ENCODE data around the gene KREMEN1.

DNA sequence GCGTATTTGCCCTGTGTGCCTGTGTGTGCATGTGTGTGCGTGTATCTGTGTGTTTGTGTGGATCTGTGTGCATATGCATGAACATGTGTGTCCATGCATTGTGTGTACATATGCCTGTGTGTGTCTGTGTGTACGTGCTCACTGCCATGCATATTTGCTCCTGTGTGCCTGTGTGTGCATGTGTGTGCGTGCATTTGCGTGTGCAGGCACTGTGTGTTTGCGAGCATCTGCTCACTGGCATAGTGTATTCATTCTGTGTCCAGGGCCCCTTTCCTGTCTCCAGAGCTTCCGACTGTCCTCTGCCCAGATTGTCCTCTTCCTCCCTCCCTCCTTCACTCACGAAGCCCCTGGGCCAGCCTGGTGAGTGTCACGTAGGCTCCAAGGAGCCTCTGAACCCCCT lies 138.6 kb downstream of the KREMEN1 start:
- no peak for TF ChIP-seq EZH2 (IDR thresholded peaks at IDR 0.05)
- TF ChIP-seq POLR2AphosphoS5 (IDR thresholded peaks at IDR 0.05; ENCODE audit: borderline replicate concordance, low read depth, low read length), result no peak
- TF ChIP-seq FOXP2 (optimal IDR thresholded peaks at IDR 0.05; ENCODE audit: control extremely low read depth, extremely low read length, insufficient read depth), result no peak

All from SK-N-MC (cell line).